ENCODE measurements around the gene ELP4. TPM values are rescaled to one million over a fixed set of nuclear protein-coding genes. Genes with fewer than 3 reads are reported as not detected.

Gene ELP4
- total RNA-seq, 1 experiment from 2014 or later = 32.4 TPM

- DNase-seq (ENCODE audit: low spot score) = no peak
These were observed 290.1 kb downstream of the ELP4 start for GRCh38 chr11:31799435-31800397.

GRCh38 chr11:31800398-31801265, 291.1 kb downstream of the ELP4 start:
- DNase-seq (ENCODE audit: low spot score) = no peak

- no peak for DNase-seq (ENCODE audit: low spot score)
These were observed 291.7 kb downstream of the ELP4 start for GRCh38 chr11:31801298-31801702.

- DNase-seq (ENCODE audit: low spot score) = no peak
These were observed 292.5 kb downstream of the ELP4 start for GRCh38 chr11:31802000-31802551.

- DNase-seq (ENCODE audit: low spot score) = no peak
These were observed 293.0 kb downstream of the ELP4 start for GRCh38 chr11:31802609-31802989.

- no peak for DNase-seq (ENCODE audit: low spot score)
These were observed 293.6 kb downstream of the ELP4 start for GRCh38 chr11:31802990-31803812.

GRCh38 chr11:31803813-31804311, 294.3 kb downstream of the ELP4 start:
- no peak for DNase-seq (ENCODE audit: low spot score)

GRCh38 chr11:31804312-31805036, 294.9 kb downstream of the ELP4 start:
- DNase-seq (ENCODE audit: low spot score) = no peak

GRCh38 chr11:31805037-31805628, 295.6 kb downstream of the ELP4 start:
- no peak for DNase-seq (ENCODE audit: low spot score)

GRCh38 chr11:31805629-31806185, 296.1 kb downstream of the ELP4 start:
- no peak for DNase-seq (ENCODE audit: low spot score)

- no peak for DNase-seq (ENCODE audit: low spot score)
These were observed 296.8 kb downstream of the ELP4 start for GRCh38 chr11:31806186-31806927.

- no peak for DNase-seq (ENCODE audit: low spot score)
These were observed 297.6 kb downstream of the ELP4 start for GRCh38 chr11:31806928-31807798.

GRCh38 chr11:31807799-31808667, 298.5 kb downstream of the ELP4 start:
- no peak for DNase-seq (ENCODE audit: low spot score)

- no peak for DNase-seq (ENCODE audit: low spot score)
These were observed 299.4 kb downstream of the ELP4 start for GRCh38 chr11:31808721-31809540.

GRCh38 chr11:31809541-31809856, 299.9 kb downstream of the ELP4 start:
- DNase-seq (ENCODE audit: low spot score) = no peak
